B cell (primary cell): ENCODE data around the gene TMEM185A. TPM values are rescaled to one million over a fixed set of nuclear protein-coding genes. Genes with fewer than 3 reads are reported as not detected.

ENCODE experiments used
- ATAC-seq: fragments of 200-7000 bp; cut with Tn5 transposase; one replicate; pipeline ENCODE4 v1.10.0; 2021; ENCODE audit warnings: low read depth, mild to moderate bottlenecking, moderate number of reproducible peaks, moderate library complexity
- CTCF ChIA-PET: fragments of 350-600 bp; sonication (Branson Sonifier 250); formaldehyde crosslinking; loops from one replicate; lab custom pipeline; 2021; ENCODE audit warnings: antibody characterized with exemption, inconsistent platforms; lab: Charles Lee
- POLR2A ChIA-PET: fragments of 350-600 bp; sonication (Branson Sonifier 250); formaldehyde crosslinking; loops from one replicate; lab custom pipeline; 2021; ENCODE audit warnings: antibody characterized with exemption; lab: Charles Lee
- DNase-seq: peaks from one replicate; pipeline ENCODE4 v3.0.0; 2013
- H2AFZ ChIP-seq: 2 replicates; pipeline ENCODE4 v1.6.1; 2012; ENCODE audit warnings: mild to moderate bottlenecking, low read depth, low read length; ENCODE audit not compliant: insufficient read depth, poor library complexity, severe bottlenecking
- H3K27ac ChIP-seq, 2 donors: 1 replicate in 1 of 2; 2 replicates in 1 of 2; pipeline ENCODE4 v1.5.1; 2012 to 2013; ENCODE audit warnings: low read length in 2 of 2, mild to moderate bottlenecking in 2 of 2, moderate library complexity in 1 of 2
- H3K27me3 ChIP-seq, 4 experiments: fragments of 200-600 bp in 1 of 4; sonication (generic) in 1 of 4; replicated peaks in 1 of 4; 1 replicate in 2 of 4; 2 replicates in 2 of 4; pipeline versions ENCODE4 v1.6.1 to v1.7.0; 2013 to 2016; ENCODE audit warnings: low read length in 3 of 4, mild to moderate bottlenecking in 2 of 4, mixed read lengths in 1 of 4, moderate library complexity in 1 of 4; ENCODE audit not compliant: insufficient read depth in 4 of 4, control insufficient read depth in 3 of 4; ENCODE audit errors: control extremely low read depth in 1 of 4
- H3K36me3 ChIP-seq, 2 experiments: replicated peaks in 1 of 2; 1 replicate in 1 of 2; 2 replicates in 1 of 2; pipeline versions ENCODE4 v1.6.1 to v1.7.1; 2013; ENCODE audit warnings: low read length in 1 of 2; ENCODE audit not compliant: insufficient read depth in 2 of 2, control insufficient read depth in 1 of 2; ENCODE audit errors: control extremely low read depth in 1 of 2, extremely low read depth in 1 of 2
- H3K4me1 ChIP-seq, 2 donors: fragments of 200-600 bp in 1 of 2; sonication (generic) in 1 of 2; 1 replicate in 1 of 2; 2 replicates in 1 of 2; pipeline versions ENCODE4 v1.5.1 to v1.6.1; 2013 to 2017; ENCODE audit warnings: low read length in 2 of 2; ENCODE audit not compliant: control insufficient read depth in 2 of 2, insufficient read depth in 2 of 2
- H3K4me2 ChIP-seq: replicated peaks from 2 replicates; pipeline ENCODE3; 2012; ENCODE audit warnings: mild to moderate bottlenecking, low read depth, low read length; ENCODE audit not compliant: poor library complexity, severe bottlenecking
- H3K4me3 ChIP-seq, 5 experiments: fragments of 200-600 bp in 1 of 5; sonication (generic) in 1 of 5; 1 replicate in 3 of 5; 2 replicates in 2 of 5; pipeline versions ENCODE4 v1.5.1 to v1.7.0; 2011 to 2016; ENCODE audit warnings: low read length in 4 of 5, mild to moderate bottlenecking in 4 of 5, low read depth in 2 of 5, control low read depth in 1 of 5, moderate library complexity in 1 of 5; ENCODE audit not compliant: insufficient read depth in 1 of 5; ENCODE audit errors: control extremely low read depth in 1 of 5, extremely low read depth in 1 of 5
- H3K79me2 ChIP-seq: fragments of 200-600 bp; sonication (generic); one replicate; pipeline ENCODE4 v1.6.0; 2016; ENCODE audit warnings: low read length; ENCODE audit not compliant: control insufficient read depth, insufficient read depth
- H3K9ac ChIP-seq: fragments of 200-600 bp; sonication (generic); 2 replicates; pipeline ENCODE4 v1.6.1; 2017; ENCODE audit warnings: mild to moderate bottlenecking, low read length, moderate library complexity
- H3K9me3 ChIP-seq, 3 donors: one replicate each; pipeline versions ENCODE4 v1.6.1 to v1.7.1; 2013; ENCODE audit warnings: low read length in 2 of 3; ENCODE audit not compliant: control insufficient read depth in 2 of 3, insufficient read depth in 1 of 3; ENCODE audit errors: control extremely low read depth in 1 of 3
- H4K20me1 ChIP-seq: 2 replicates; pipeline ENCODE4 v1.6.0; 2012; ENCODE audit warnings: mild to moderate bottlenecking, low read length; ENCODE audit not compliant: insufficient read depth, control insufficient read depth, poor library complexity, severe bottlenecking
- H3K27ac Mint-ChIP-seq: one replicate; pipeline ENCODE4 v1.8.0; 2021; ENCODE audit warnings: mixed read lengths
- H3K27me3 Mint-ChIP-seq: one replicate; pipeline ENCODE4 v1.8.0; 2021; ENCODE audit warnings: mixed read lengths
- H3K4me1 Mint-ChIP-seq: one replicate; pipeline ENCODE4 v1.8.0; 2021; ENCODE audit warnings: mixed read lengths
- H3K4me3 Mint-ChIP-seq: one replicate; pipeline ENCODE4 v1.8.0; 2021; ENCODE audit warnings: mixed read lengths
- H3K9me3 Mint-ChIP-seq: one replicate; pipeline ENCODE4 v1.8.0; 2022; ENCODE audit warnings: mixed read lengths; ENCODE audit not compliant: insufficient read depth
- CTCF ChIP-seq: fragments of 200-600 bp; IDR thresholded peaks from one replicate; pipeline ENCODE4 v1.8.0; 2022; ENCODE audit warnings: antibody characterized with exemption, mild to moderate bottlenecking
- EZH2 ChIP-seq: IDR thresholded peaks from 2 replicates; pipeline ENCODE4 v1.6.1; 2012; ENCODE audit warnings: borderline replicate concordance, low read depth, mild to moderate bottlenecking, moderate library complexity, low read length; ENCODE audit not compliant: insufficient read depth, poor library complexity, severe bottlenecking
- WGBS: methylation state at CpG from one replicate; pipeline ENCODE4 v1.1.5; 2013; ENCODE audit warnings: missing lambda C conversion rate; ENCODE audit not compliant: insufficient coverage; 5-methylcytosine and 5-hydroxymethylcytosine counted together
- intact Hi-C: fragments of 100-400 bp; cut with micrococcal nuclease; formaldehyde crosslinking; loops from one replicate; pipeline ENCODE4 v1.10.0; 2022
- polyA plus RNA-seq: library from polyadenylated mRNA; depleted of rRNA; stranded (reverse); fragments of >200 nt; gene quantifications from 2 replicates; pipeline ENCODE4 v1.2.3, GENCODE V29; 2012
- total RNA-seq, 2 donors: library from RNA; stranded (reverse); fragments of 120-200 nt in 1 of 2; gene quantifications; 1 replicate in 1 of 2; 2 replicates in 1 of 2; pipeline versions ENCODE4 v1.2.3 to v1.2.4, GENCODE V29; 2013 to 2022

The TMEM185A gene
- total and polyA plus RNA-seq, 2 donors (not counting 1 experiment from before 2014, with no cell fraction given) = 17.8 to 28.6 TPM

DNA sequence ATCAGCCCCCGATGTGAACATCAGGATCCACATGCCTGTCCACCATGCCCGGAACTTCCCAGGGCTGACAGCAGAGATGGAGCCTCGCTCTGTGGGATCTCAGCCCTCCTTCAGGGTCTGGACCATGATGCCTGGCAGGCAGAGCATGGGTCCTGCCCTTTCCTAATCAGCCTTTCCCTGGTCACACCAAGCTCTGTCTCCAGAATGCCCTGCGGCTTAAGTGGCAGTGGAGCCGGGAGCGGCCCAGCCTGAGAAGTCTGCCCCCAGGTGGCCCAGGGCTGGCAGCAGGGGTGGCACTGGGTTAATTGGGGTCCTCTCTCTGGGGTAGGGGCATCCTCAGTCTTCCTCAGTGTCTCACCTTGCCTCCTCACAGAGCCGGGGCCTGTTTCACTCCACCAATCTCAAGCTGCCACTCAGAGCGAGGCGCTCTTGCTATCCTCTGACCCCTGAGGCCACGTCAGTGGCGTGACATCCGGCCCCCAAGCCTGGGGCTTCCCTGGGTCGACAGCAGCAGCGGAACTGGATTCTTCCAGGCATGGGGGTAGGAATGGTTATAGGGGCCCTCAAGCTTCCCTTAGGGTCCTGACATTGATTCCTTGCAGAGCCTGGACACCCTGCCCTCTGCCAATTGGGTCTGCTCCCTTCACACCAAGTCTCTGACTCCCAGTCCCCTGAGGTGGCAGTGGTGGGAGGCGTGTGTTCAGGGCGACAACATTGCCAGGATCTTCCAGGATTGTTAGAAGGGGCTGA is 20.8 kb upstream of the TMEM185A start:
- H3K27ac Mint-ChIP-seq = no peak overlapping the region
- no peaks in the 10 kb centered on the region for H3K9me3 Mint-ChIP-seq
- H4K20me1 ChIP-seq = no peaks in the 10 kb centered on the region
- H3K9ac ChIP-seq = no peak overlapping the region
- ATAC-seq (no peak), DNase-seq (no peak)
- H3K4me2 ChIP-seq = no peak overlapping the region
- TF ChIP-seq CTCF (no peak), EZH2 (no peak)
- H3K27me3 Mint-ChIP-seq = no peaks in the 10 kb centered on the region
- peaks cover 2 to 8% of the 10 kb centered on the region in 2 donors for H3K4me1 ChIP-seq
- H3K27ac ChIP-seq = no peak overlapping the region
- no peak overlapping the region for H3K4me3 Mint-ChIP-seq
- WGBS = 93% methylated on average over 7 of the region's 16 CpGs
- ChIA-PET CTCF (no interaction called here), POLR2A (no interaction called here)
- H3K9me3 ChIP-seq = no peaks in the 10 kb centered on the region
- no peak overlapping the region for H3K4me3 ChIP-seq
- H3K79me2 ChIP-seq = no peaks in the 10 kb centered on the region
- H3K4me1 Mint-ChIP-seq = peaks cover 8% of the 10 kb centered on the region
- no peak overlapping the region for H2AFZ ChIP-seq
- no peaks in the 10 kb centered on the region for H3K36me3 ChIP-seq
- intact Hi-C loops = no loop called here
- no peaks in the 10 kb centered on the region for H3K27me3 ChIP-seq

DNA sequence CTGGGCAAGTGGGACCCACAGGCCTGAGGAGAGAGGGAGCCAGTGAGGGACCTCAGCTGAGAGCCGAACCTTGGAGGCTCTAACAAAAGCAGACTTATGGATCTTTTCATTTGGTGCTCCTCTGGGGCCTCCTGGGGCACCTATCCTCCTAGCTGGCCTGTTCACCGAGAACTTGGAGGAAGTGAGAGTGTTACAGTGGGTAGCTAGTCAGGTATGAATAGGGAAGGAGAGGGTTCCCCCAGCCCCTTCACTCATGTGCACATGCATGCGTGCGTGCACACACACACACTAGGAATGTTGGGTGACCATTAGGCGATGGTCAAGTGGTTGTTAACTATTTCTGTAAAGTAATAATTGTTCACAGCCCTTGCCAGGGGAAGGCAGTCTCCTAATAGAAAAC is 18.6 kb upstream of the TMEM185A start:
- Histone ChIP-seq H3K4me2 (no peak overlapping the region), H3K4me1 (peaks cover 2 to 8% of the 10 kb centered on the region in 2 donors), H3K9me3 (no peaks in the 10 kb centered on the region), H3K79me2 (no peaks in the 10 kb centered on the region), H3K36me3 (no peaks in the 10 kb centered on the region), H3K27me3 (no peaks in the 10 kb centered on the region), H3K27ac (no peak overlapping the region), H4K20me1 (no peaks in the 10 kb centered on the region), H2AFZ (no peak overlapping the region), H3K9ac (no peak overlapping the region), H3K4me3 (no peak overlapping the region)
- ATAC-seq (peak; percentile 36), DNase-seq (peak; percentile 35)
- Mint-ChIP-seq H3K27ac (no peak overlapping the region), H3K4me3 (no peak overlapping the region), H3K4me1 (peaks cover 8% of the 10 kb centered on the region), H3K9me3 (no peaks in the 10 kb centered on the region), H3K27me3 (peaks cover 5% of the 10 kb centered on the region)
- ChIA-PET POLR2A (no interaction called here), CTCF (interaction anchor here (0.8 kb wide), 1 partner anchor 122 kb away, joined by 3 read pairs; no protein-coding TSS in a partner anchor)
- no peak for TF ChIP-seq EZH2
- TF ChIP-seq CTCF = no peak
- intact Hi-C loops = no loop called here
- no CpG with 5 or more reads among the region's 5 CpGs for WGBS
